Gastrocnemius medialis (tissue), 4 donors: ENCODE measurements around the gene GUK1. TPM values are rescaled to one million over a fixed set of nuclear protein-coding genes. Genes with fewer than 3 reads are reported as not detected.

ENCODE experiments used
- ATAC-seq, 2 donors: fragments of 150-250 bp; one replicate each; pipeline ENCODE4 v1.9.1; 2016
- DNase-seq, 2 donors: peaks; one replicate each; pipeline ENCODE4 v3.0.0-alpha.2; 2019
- H3K27ac ChIP-seq, 4 donors: fragments of 200-600 bp; sonication (generic); 1 replicate in 1 of 4; 2 replicates in 3 of 4; pipeline ENCODE4 v1.5.1; 2016 to 2018; ENCODE audit warnings: mild to moderate bottlenecking in 2 of 4, moderate library complexity in 1 of 4
- H3K27me3 ChIP-seq, 3 donors: fragments of 200-600 bp; sonication (generic) in 2 of 3; 1 replicate in 1 of 3; 2 replicates in 2 of 3; pipeline versions ENCODE4 v1.5.1 to v1.6.0; 2016 to 2019; ENCODE audit warnings: mild to moderate bottlenecking in 1 of 3, moderate library complexity in 1 of 3
- H3K36me3 ChIP-seq, 2 donors: fragments of 200-600 bp; sonication (generic) in 1 of 2; one replicate each; pipeline ENCODE4 v1.5.1; 2017 to 2018
- H3K4me1 ChIP-seq, 2 donors: fragments of 200-600 bp; sonication (generic) in 1 of 2; one replicate each; pipeline ENCODE4 v1.5.1; 2016 to 2017; ENCODE audit warnings: mild to moderate bottlenecking in 2 of 2
- H3K4me3 ChIP-seq, 4 donors: fragments of 200-600 bp; sonication (generic) in 3 of 4; 1 replicate in 1 of 4; 2 replicates in 3 of 4; pipeline ENCODE4 v1.5.1; 2016 to 2019; ENCODE audit warnings: mild to moderate bottlenecking in 2 of 4
- H3K9me3 ChIP-seq, 3 donors: fragments of 200-600 bp; sonication (generic) in 2 of 3; 1 replicate in 1 of 3; 2 replicates in 2 of 3; pipeline ENCODE4 v1.5.1; 2016 to 2019
- CTCF ChIP-seq, 5 experiments: fragments of 450-650 bp in 3 of 5; fragments of 200-600 bp in 2 of 5; sonication (generic) in 2 of 5; IDR thresholded peaks in 4 of 5; conservative IDR thresholded peaks in 1 of 5; 1 replicate in 4 of 5; 2 replicates in 1 of 5; pipeline ENCODE4 v1.5.1; 2016 to 2019; ENCODE audit warnings: antibody characterized with exemption in 5 of 5, mild to moderate bottlenecking in 3 of 5, moderate library complexity in 3 of 5
- POLR2A ChIP-seq, 2 donors: fragments of 450-650 bp; IDR thresholded peaks; one replicate each; pipeline ENCODE4 v1.6.1; 2017; ENCODE audit warnings: antibody characterized with exemption in 2 of 2, mild to moderate bottlenecking in 2 of 2, moderate library complexity in 2 of 2
- in situ Hi-C, 4 donors: fragments of 200-750 bp; cut with MboI; loops; one replicate each; pipeline versions ENCODE4 v1.15.0 to v1.8.0; 2017; ENCODE audit warnings: low sequenced_read_pairs in 4 of 4
- intact Hi-C: fragments of 100-400 bp; cut with DNase I; formaldehyde crosslinking; loops from one replicate; pipeline ENCODE4 v1.15.1; 2023; ENCODE audit warnings: low total_unique reads
- total RNA-seq, 4 donors: library from RNA; depleted of rRNA; stranded (reverse); fragments of >200 nt; gene quantifications; one replicate each; pipeline versions ENCODE4 v1.1.0 to v1.2.3, GENCODE V29; 2016

Gene GUK1
- total RNA-seq, 4 donors from 2014 or later = 161 to 230 (median 183) TPM

GRCh38 chr1:228145463-228146416, 5.7 kb downstream of the GUK1 start:
- H3K27ac ChIP-seq = no peak overlapping the region
- intact Hi-C loops = no loop called here
- no peak overlapping the region for H3K4me3 ChIP-seq
- H3K27me3 ChIP-seq = no peaks in the 10 kb centered on the region
- H3K9me3 ChIP-seq = no peaks in the 10 kb centered on the region
- in situ Hi-C loops = no loop called here
- H3K4me1 ChIP-seq = peaks cover 32 to 38% of the 10 kb centered on the region in 2 donors
- ATAC-seq = no peak
- H3K36me3 ChIP-seq = peaks cover 0 to 30% of the 10 kb centered on the region in 2 donors
- TF ChIP-seq CTCF (IDR thresholded peaks at IDR 0.05 in 4 of 5, conservative IDR thresholded peaks at IDR 0.05 in 1 of 5) = no peak
- TF ChIP-seq POLR2A (IDR thresholded peaks at IDR 0.05) = no peak
- DNase-seq = no peak

GRCh38 chr1:228146417-228147150, 6.5 kb downstream of the GUK1 start:
- no peaks in the 10 kb centered on the region for H3K27me3 ChIP-seq
- TF ChIP-seq POLR2A (IDR thresholded peaks at IDR 0.05) (no peak), CTCF (IDR thresholded peaks at IDR 0.05 in 4 of 5, conservative IDR thresholded peaks at IDR 0.05 in 1 of 5) (no peak)
- ATAC-seq (no peak), DNase-seq (no peak)
- peaks cover 23 to 30% of the 10 kb centered on the region in 2 donors for H3K4me1 ChIP-seq
- peaks cover 0 to 30% of the 10 kb centered on the region in 2 donors for H3K36me3 ChIP-seq
- intact Hi-C loops = no loop called here
- H3K27ac ChIP-seq = no peak overlapping the region
- no peaks in the 10 kb centered on the region for H3K9me3 ChIP-seq
- in situ Hi-C loops = no loop called here
- H3K4me3 ChIP-seq = no peak overlapping the region

GRCh38 chr1:228147151-228147693, 7.1 kb downstream of the GUK1 start:
- H3K4me3 ChIP-seq = no peak overlapping the region
- DNase-seq (no peak), ATAC-seq (no peak)
- H3K36me3 ChIP-seq = peaks cover 0 to 30% of the 10 kb centered on the region in 2 donors
- H3K9me3 ChIP-seq = no peaks in the 10 kb centered on the region
- in situ Hi-C loops = no loop called here
- TF ChIP-seq CTCF (IDR thresholded peaks at IDR 0.05 in 4 of 5, conservative IDR thresholded peaks at IDR 0.05 in 1 of 5) (no peak), POLR2A (IDR thresholded peaks at IDR 0.05) (no peak)
- H3K4me1 ChIP-seq = peaks cover 17 to 24% of the 10 kb centered on the region in 2 donors
- no peaks in the 10 kb centered on the region for H3K27me3 ChIP-seq
- H3K27ac ChIP-seq = no peak overlapping the region
- intact Hi-C loops = no loop called here

GRCh38 chr1:228147768-228148167, 7.7 kb downstream of the GUK1 start:
- peaks cover 0 to 30% of the 10 kb centered on the region in 2 donors for H3K36me3 ChIP-seq
- no peaks in the 10 kb centered on the region for H3K9me3 ChIP-seq
- TF ChIP-seq POLR2A (IDR thresholded peaks at IDR 0.05) (no peak), CTCF (IDR thresholded peaks at IDR 0.05 in 4 of 5, conservative IDR thresholded peaks at IDR 0.05 in 1 of 5) (no peak)
- H3K4me1 ChIP-seq = peaks cover 11 to 18% of the 10 kb centered on the region in 2 donors
- intact Hi-C loops (no loop called here), in situ Hi-C loops (no loop called here)
- H3K27ac ChIP-seq = peak overlapping the region in 1 of 4 donors; percentile 66
- no peaks in the 10 kb centered on the region for H3K27me3 ChIP-seq
- no peak for ATAC-seq
- H3K4me3 ChIP-seq = no peak overlapping the region
- peak in 1 of 2 donors; percentile 7 for DNase-seq
